KMS-11 (cell line): Measurements from ENCODE around the gene COL6A2.
"Not testable (repeated sequence)": the region's sequence is repeated elsewhere in the genome, so short reads cannot be mapped to it uniquely, and the experiment has no call there.

Experiments used
- H2AFZ ChIP-seq: fragments of 200-600 bp; sonication (generic); 2 replicates; pipeline ENCODE4 v1.6.1; 2016; ENCODE audit warnings: antibody characterized with exemption, mixed run types, low read depth
- H3K27ac ChIP-seq: fragments of 200-600 bp; sonication (generic); 2 replicates; pipeline ENCODE4 v1.6.1; 2016; ENCODE audit warnings: mild to moderate bottlenecking, mixed run types
- H3K27me3 ChIP-seq: fragments of 200-600 bp; sonication (generic); 2 replicates; pipeline ENCODE4 v1.6.1; 2017; ENCODE audit warnings: mild to moderate bottlenecking, low read depth, mixed run types, moderate library complexity; ENCODE audit not compliant: insufficient read depth
- H3K36me3 ChIP-seq: fragments of 200-600 bp; sonication (generic); 2 replicates; pipeline ENCODE4 v1.6.1; 2017; ENCODE audit warnings: mild to moderate bottlenecking, mixed run types; ENCODE audit not compliant: insufficient read depth
- H3K4me1 ChIP-seq: fragments of 200-600 bp; sonication (generic); 2 replicates; pipeline ENCODE4 v1.6.1; 2016; ENCODE audit warnings: mild to moderate bottlenecking, low read depth, mixed run types; ENCODE audit not compliant: poor library complexity, severe bottlenecking
- H3K4me2 ChIP-seq: fragments of 200-600 bp; sonication (generic); 2 replicates; pipeline ENCODE4 v1.7.0; 2016; ENCODE audit warnings: mild to moderate bottlenecking, mixed run types
- H3K4me3 ChIP-seq: fragments of 200-600 bp; sonication (generic); IDR thresholded peaks from 2 replicates; pipeline ENCODE4 v1.6.1; 2017; ENCODE audit warnings: low read depth, low read length, mixed read lengths; ENCODE audit not compliant: insufficient read depth
- H3K79me2 ChIP-seq: fragments of 200-600 bp; sonication (generic); 2 replicates; pipeline ENCODE4 v1.6.1; 2016; ENCODE audit warnings: low read depth, mixed run types; ENCODE audit not compliant: insufficient read depth
- H3K9ac ChIP-seq: fragments of 200-600 bp; sonication (generic); 2 replicates; pipeline ENCODE4 v1.6.1; 2016; ENCODE audit warnings: mild to moderate bottlenecking, mixed run types
- H4K20me1 ChIP-seq: fragments of 200-600 bp; sonication (generic); 2 replicates; pipeline ENCODE4 v1.6.1; 2016; ENCODE audit warnings: mild to moderate bottlenecking, mixed run types; ENCODE audit not compliant: insufficient read depth
- CTCF ChIP-seq: fragments of 200-600 bp; sonication (generic); conservative IDR thresholded peaks from 2 replicates; pipeline ENCODE4 v1.6.1; 2017; ENCODE audit warnings: low read depth, mild to moderate bottlenecking, antibody characterized with exemption, low read length, moderate library complexity, mixed read lengths

COL6A2 gene

DNA sequence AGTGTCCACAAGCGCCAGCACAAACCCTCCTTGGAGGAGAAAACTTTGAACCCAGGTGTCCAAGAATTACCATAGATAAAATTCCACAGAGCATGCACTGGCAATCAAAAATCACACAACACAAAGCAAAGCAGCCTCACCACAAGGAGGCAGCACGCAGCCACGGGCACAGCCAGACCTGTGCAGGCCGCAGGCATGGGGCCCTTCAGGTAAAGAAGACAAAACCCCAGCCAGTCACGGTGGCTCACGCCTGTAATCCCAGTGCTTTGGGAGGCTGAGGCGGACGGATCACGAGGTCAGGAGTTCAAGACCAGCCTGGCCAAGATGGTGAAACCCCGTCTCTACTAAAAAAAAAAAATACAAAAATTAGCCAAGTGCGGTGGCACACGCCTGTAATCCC lies 49.5 kb downstream of the COL6A2 start:
- H2AFZ ChIP-seq, H3K4me3 ChIP-seq, H3K27ac ChIP-seq, H3K36me3 ChIP-seq, H3K4me2 ChIP-seq, H3K79me2 ChIP-seq, H3K4me1 ChIP-seq, H3K9ac ChIP-seq, H4K20me1 ChIP-seq, H3K27me3 ChIP-seq: not testable (repeated sequence)
- peak; percentile 35 for TF ChIP-seq CTCF

GRCh38 chr21:46148106-46148505 lies 50.2 kb downstream of the COL6A2 start:
- H3K27me3 ChIP-seq: no peaks in the 10 kb centered on the region
- no peak for TF ChIP-seq CTCF
- H4K20me1 ChIP-seq: no peaks in the 10 kb centered on the region
- H3K36me3 ChIP-seq: no peaks in the 10 kb centered on the region
- H3K79me2 ChIP-seq: no peaks in the 10 kb centered on the region
- H3K4me1 ChIP-seq: peaks cover 3% of the 10 kb centered on the region
- H2AFZ ChIP-seq: no peak overlapping the region
- H3K9ac ChIP-seq: no peak overlapping the region
- no peak overlapping the region for H3K4me2 ChIP-seq
- H3K4me3 ChIP-seq: no peak overlapping the region
- H3K27ac ChIP-seq: no peak overlapping the region

DNA sequence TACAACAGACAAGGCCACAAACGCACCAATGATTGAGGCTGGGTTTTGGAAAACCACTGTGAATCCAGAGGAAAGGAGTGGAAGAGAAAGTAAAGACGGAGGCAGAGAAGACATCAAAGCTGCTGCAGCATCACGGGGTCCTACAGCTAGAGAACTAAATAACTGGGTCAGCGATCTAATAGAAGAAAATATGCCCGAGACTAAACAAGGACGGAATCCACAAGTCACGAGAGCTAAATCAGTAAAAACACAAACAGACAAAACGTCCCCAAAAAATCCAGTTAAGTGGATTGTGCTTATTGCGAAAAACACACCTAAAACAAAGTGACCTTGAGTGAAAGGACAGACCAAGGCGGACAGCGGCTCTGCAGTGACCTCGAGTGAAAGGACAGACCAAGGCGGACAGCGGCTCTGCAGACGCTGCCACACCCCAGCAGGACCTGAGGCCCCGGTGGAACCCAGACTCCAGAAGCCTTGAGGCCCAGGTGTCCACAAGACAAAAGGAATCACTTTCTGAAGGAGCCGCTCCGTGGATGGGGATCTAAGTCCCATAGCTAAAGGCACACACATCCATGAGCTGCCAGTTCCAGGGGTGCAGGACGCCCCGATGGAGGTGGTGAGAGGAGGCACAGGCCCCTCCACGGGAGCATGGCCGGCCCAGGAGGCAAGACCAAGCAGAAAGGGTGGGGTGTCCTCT lies 51.4 kb downstream of the COL6A2 start:
- no peak overlapping the region for H3K27ac ChIP-seq
- H3K4me2 ChIP-seq: no peak overlapping the region
- no peak for TF ChIP-seq CTCF
- no peak overlapping the region for H3K4me3 ChIP-seq
- H3K36me3 ChIP-seq: no peaks in the 10 kb centered on the region
- no peaks in the 10 kb centered on the region for H3K4me1 ChIP-seq
- H2AFZ ChIP-seq: no peak overlapping the region
- H3K9ac ChIP-seq: no peak overlapping the region
- no peaks in the 10 kb centered on the region for H3K27me3 ChIP-seq
- no peaks in the 10 kb centered on the region for H3K79me2 ChIP-seq
- no peaks in the 10 kb centered on the region for H4K20me1 ChIP-seq

GRCh38 chr21:46150073-46150472 lies 52.2 kb downstream of the COL6A2 start:
- Histone ChIP-seq H3K4me1 (no peaks in the 10 kb centered on the region), H3K27ac (no peak overlapping the region), H3K79me2 (no peaks in the 10 kb centered on the region), H4K20me1 (no peaks in the 10 kb centered on the region), H3K27me3 (no peaks in the 10 kb centered on the region), H2AFZ (no peak overlapping the region), H3K4me3 (no peak overlapping the region), H3K36me3 (no peaks in the 10 kb centered on the region), H3K4me2 (no peak overlapping the region), H3K9ac (no peak overlapping the region)
- no peak for TF ChIP-seq CTCF
